GM19455 (cell line): ENCODE results near the gene RBM19.

ENCODE experiments used
- ATAC-seq: cut with Tn5 transposase; IDR thresholded peaks from one replicate; pipeline ENCODE4 v1.9.1; 2021; ENCODE audit not compliant: unreplicated experiment

The RBM19 gene

DNA sequence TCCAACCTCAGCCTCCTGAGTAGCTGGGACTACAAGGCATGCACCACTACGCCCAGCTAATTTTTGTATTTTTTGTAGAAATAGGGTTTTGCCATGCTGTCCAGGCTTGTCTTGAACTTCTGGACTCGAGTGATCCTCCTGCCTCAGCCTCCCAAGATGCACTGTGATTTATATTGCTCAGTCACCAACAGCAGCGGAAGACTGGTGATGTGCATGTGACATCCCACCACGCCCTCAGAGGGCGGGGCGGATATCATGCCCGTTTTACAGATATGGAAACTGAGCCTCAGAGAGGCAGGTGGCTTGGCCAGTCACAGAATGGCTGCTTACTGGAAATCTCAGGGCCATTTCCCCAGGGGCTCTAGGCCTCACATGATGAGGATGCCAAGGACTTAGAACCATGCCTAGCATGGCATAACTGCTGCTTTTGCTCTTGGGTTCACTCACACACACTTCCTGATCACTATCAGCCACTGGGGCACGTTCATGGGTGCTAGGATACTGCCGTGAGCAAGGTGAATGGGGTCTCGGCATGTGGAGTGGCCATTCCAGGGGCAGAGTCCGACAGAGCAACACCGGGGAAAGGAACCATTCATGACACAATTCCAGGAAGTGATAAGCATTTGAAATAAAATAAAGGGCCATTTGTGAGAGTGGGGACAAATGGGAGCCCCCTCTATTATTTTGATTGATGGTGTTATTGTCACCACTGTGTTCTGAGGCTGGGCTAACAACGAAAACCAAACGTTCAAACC is 31.9 kb downstream of the RBM19 start:
- ATAC-seq: no peak

DNA sequence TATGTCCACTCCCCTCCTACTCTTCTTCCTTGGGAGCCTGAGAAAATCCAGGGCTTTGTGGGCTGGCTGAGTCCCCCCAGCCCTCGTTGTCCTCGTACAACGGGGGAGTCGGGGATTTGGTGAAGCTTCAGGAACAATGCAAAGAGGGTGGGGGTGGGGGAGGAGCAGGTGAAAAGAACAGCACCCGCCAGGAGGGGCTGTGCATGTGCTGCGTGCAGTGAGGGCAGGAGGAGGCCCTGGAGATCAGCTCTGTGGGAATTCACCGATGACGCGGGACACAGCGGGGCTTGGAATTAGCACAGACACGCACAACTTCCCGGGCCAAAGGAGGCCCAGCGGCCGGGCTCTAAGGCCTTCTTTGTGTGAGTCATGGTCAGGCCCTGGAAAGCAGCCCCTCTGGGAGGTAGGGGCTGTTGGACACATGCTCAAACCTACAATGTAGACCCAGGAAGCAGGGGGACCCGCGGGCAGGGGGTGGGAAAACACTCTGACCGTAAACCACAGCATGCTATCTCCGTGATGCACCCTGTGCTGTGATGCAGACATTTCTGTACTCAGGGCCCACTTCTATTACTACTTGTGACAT is 32.8 kb downstream of the RBM19 start:
- no peak for ATAC-seq

DNA sequence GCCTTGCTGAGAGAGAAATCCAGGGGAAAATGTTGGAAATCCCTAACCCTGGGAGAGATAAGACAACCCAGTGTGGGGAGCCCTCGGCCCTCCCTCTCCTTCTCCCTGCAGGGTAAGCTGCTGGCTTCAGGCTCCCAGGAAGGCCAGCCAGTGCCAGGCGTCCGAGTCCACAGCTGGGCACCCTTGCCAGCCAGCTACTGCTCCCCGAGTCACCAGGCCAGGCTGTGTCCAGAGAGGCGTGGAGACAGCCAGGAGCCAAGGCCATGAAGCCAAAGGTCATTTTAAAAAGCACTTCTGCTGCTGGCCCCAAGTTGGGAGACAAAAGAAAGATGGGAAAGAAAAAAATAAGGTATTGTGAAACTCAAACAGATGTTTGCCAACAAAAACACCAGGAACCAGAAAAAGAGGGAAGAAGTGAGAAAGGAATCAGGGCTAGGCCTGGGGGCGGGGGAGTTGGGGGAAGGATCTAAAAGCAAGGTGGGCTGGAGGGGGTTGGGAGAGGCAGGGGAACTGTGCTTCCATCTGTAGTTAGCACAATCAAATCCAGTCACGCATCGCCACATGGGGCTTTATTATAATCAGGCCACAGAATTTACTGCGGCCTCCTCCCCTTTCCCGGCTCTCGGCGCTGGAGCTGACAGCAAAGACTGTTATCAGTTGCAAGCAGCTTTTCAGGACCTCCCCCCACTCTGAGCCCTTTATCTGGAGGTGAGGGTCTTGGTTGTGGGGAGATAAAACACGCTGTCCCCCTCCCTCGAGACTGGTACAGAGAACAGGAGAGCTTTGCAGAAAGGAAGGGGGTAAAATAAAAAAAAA is 33.5 kb downstream of the RBM19 start:
- no peak for ATAC-seq

DNA sequence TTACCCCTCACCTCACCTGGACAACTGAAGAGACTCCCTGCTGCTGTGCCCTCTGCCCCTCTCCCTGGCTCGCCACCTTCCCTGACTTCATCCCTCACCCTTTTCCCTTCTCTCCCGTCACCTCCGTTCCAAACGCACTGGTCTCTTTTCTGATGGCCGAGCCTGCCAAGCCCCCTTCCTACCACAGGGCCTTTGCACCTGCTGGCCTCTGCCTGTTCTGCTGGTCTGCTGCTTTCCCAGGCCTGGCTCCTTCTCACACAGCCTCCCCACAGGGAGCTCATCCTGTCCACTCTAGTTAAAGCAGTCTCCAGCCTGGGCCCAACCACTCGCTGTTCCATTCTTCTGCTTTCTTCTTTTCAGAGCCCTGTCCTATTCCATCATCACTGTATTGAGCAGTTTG is 34.6 kb downstream of the RBM19 start:
- no peak for ATAC-seq

DNA sequence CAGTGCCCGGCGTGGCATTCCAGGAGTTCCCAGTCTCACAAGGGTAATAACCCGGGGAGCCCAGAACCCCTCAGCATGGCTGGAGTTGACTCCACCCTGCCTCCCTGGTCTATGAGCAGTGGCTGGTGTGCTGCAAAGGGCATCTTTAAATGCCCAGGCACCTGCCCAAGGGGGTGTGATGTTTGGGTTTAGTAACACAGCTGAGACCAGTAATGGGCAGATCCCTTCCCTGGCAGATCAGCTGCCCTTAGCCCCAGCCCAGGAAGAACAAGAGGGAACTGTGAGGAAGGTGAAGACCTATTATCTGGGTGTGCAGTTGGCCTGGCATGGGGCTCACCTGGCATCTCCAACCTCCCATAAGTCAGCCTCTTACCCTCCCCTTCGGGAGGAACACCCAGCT is 35.9 kb downstream of the RBM19 start:
- ATAC-seq: no peak

DNA sequence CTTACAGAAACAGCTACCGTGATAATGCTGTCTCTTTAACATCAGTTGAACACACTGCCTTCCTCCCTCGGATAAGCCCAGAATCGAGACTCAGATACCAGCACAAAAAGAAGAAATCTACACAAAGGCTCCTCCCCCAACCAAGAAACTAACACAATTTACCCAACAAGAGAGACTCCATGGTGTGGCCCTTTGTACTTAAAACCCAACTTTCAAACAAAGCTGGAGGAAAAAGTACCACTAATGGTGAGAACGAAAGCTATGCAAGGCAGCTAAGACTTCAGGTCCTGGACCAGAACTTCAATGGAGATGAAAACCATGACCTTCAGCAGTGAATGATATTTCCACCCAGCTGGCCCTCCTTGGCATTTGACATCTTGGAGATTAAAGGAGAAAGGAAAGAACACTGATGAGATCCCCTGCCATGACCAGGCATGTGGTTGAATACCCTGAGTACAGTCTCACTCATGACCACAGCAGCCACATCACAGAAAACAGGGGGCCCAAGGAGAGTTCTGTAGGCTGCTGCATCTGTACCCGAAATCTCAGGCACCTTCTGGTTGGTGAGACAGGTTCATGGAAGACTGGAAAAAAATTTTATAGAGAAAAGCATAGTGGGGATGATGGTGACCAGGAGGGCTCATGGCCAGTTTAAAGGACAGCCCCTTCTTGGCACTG is 36.7 kb downstream of the RBM19 start:
- ATAC-seq: no peak

DNA sequence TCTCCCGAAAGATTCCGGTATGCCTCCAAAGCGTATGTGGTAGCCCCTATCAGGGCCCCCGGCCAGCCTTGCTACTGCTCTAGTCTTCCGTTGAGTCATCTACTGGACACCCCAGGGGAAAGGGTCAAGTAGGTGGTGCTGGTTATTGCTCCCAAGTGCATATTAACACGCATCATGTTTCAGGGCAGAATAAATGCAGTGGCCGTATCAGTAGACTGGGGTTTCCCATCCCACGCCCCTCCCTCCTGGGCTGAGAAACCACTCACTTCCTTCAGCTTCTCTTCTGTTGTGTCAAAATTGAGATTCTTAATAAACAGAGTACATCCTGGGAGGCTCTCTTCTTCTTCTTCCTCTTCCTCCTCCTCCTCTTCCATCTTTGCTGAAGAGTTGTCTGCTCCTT is 39.3 kb downstream of the RBM19 start:
- ATAC-seq: no peak

DNA sequence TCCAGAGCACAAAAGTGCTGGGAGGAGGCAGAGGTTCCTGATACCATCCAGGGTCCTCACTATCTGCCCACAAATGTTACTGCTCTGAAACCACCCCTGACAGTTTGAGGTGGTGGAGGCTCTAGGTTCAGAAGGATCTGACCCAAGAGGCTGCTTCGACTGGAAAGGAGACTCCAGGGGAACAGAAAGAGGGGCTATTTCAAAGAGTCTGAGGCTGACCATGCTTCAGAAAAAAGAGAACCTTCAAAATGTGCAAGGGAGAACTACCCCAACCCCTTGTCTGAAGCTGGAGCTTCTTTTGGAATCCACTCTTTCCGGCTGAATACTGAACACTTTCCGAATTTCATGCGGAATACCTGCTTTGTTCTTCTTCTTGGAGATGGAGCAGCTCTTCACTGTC is 41.8 kb downstream of the RBM19 start:
- ATAC-seq: no peak

DNA sequence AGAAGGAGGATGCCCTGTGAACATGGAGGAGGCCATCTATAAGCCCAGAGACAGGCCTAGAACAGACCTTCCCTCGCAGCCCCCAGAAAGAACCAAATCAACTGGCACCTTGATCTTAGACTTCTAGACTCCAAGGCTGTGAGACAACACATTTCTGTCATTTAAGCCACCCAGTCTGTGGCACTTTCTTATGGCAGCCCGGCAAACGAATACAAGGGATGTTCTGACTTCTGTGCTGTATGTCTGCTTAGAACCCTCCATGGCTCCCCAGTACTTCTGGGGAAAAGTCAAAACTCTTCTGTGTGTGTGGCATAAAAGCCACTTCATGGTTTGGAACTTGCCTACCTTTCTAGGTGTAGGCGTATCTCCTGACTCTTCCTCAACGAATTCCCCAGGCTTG is 42.9 kb downstream of the RBM19 start:
- ATAC-seq: no peak

DNA sequence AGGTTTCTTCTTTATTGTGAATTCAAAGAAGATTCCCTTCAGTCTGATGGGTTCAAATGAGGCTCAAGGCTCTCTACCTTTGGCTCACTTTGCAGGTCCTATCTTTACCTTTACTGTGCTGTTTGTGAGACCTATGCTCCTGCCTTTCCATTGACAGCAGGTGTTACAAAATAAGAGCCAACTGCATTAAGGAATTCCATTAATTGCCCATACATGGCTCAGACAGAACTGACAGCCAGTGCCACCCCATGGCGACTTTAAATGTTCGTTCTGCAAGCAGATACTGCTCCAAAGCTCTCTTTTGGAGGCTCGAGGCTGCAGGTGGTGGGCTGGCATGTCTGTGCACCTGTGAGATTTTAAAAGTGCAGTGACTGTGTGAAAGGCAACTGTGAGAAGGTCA is 44.7 kb downstream of the RBM19 start:
- no peak for ATAC-seq

DNA sequence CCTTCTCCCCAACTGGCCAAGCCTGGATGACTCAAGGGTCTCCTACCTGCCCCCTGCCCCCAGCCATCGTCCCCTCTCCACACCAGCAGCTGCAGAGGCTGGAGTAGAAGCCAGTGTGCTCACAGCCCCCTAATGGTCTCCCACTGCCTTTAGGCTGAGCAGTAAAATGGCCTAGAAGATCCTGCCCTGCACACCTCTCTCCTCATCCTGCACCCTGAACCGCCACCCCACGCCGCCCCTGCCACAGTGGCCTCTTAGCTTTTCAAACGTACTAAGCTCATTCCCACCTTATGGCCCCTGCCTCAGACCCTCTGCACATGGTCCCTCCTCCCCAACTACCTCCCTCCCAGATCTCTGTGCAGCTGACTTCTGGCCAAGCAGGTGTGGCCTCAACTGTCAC is 46.3 kb downstream of the RBM19 start:
- ATAC-seq: no peak

DNA sequence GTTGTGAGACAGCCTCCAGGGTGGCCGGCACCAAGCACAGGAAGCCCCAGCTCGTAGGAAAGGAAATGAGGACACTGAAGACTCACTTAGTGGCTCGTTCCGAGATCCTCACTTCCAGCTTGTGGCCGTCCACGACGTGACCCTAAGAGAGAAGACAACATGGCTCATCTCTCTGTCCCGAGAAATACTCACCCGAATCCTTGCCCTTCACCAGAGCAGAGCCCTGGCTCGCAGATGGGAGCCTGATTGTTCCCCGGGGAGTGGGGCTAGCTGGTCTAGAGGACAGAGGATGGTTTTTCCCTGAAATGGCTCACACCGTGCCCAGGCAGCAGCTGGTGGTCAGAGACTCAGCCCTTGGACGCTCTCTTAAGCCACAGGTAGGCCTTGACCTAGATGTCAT is 47.8 kb downstream of the RBM19 start:
- no peak for ATAC-seq

DNA sequence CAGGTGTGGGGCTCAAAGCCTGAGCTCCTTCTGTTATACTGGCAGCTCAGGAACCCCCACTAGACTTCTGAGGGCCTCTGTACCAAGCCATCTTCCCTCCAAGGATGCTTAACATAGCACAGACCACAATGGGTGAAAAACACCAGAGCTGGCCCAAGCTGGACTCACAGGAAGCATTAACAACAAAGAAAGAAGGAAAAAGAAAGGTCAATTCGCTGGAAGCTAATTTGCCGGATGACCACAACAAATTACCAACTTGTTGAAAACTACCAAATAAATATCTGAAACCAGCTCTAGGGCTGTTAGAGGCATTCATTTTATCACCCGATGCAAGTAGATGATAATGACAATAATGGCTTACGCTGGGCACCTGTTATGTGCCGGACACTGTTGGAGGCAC is 48.7 kb downstream of the RBM19 start:
- ATAC-seq: no peak

DNA sequence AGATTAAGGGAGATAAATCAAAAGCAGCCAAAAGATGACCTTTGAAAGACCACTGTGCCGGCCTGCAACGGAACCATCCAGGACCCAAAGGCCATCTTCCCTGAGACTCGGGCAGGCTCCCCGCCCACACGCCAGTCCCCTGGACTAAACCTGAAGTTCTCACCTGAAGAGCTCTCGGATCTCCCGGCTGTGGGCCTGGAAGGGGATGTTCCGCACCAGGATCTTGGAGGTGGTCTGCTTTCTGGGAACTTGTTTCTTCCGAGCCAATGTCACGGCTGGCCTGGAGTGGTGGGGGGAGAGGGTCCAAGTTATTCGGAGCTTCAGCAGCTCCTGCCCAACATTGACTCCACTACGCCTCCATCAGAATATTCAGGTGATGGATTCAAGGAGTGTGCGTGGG is 51.3 kb downstream of the RBM19 start:
- no peak for ATAC-seq

DNA sequence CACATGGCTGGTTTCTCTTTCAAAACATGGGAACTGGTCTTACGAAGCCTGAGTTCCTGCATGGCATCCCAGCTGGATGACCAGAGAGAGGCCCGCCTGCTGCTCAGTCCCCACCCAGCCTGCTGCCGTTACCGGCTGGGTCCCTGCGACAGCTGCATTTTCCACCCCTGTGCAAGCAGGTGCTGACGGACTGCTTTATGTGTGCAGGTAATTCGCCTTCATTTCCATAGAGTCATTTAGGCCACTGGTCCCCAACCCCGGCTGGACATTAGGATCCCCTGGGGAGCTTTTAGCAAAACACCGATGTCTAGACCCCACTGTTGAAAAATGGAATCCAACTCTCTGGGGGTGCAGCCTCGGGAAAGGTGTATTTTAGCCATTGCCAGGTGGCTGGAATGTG is 51.9 kb downstream of the RBM19 start:
- ATAC-seq: no peak

DNA sequence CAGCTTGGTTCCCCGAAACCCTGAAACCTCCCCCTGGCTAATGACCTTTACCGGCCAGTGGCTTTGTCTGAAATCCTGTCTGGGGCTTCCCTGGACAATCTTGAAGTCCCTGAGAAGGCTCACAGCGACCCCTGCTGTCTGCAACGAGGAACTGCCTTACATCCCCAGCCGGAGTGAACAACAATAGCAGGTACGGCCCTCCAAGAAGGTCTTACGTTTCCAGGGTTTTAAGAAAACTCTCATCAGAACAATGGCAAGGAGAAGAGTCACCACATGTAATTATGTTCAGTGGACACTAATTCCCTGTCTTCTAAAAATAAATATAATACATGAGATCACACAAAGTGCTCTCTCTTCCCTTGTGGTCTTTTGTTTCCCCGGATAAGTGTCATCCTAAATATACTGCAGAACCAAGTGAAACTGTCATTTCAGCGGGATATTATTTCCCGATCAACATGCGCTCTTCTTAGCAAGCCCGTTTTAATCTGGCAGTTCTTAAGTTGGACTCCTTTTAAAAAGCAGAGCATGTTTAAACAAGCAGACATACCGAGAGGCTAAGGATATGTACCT is 53.3 kb downstream of the RBM19 start:
- ATAC-seq: peak; percentile 57

DNA sequence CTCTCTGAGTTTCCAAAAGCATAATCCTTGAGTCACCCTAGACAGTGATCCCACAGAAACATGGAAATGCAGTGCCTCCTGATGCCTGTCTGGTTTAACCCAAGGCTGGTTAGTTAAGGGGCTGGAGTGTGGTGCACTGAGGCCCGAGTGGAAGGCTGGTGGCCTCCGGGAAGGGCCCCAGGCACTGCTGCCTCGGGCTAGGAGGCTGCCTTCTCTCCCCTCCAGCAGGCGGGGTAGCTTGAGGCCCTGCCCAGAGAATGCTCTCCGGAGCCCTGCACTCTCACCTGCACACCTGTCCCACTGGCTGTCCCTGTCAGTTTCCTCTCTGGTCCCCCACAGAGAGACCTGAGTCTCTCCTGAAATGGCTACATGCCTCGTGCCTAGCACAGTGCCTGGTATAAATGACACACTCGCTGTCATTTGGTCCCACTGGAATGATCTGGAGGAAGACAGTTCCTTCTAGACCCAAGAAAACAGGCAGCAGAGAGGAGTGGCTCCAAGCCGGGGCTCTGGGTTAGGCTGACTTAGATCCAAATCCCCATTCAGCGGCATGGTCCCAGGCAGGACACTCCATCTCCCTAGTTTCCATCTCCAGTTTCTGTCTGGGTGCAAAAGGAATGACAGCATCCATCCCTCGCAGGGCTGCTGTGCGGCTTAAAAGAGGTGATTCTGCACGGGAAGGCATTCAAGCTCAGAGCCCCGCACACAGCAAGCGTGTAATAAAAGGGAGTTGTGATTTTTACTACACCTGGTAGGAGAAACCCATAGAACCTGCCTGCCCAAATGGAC is 54.0 kb downstream of the RBM19 start:
- ATAC-seq: no peak

DNA sequence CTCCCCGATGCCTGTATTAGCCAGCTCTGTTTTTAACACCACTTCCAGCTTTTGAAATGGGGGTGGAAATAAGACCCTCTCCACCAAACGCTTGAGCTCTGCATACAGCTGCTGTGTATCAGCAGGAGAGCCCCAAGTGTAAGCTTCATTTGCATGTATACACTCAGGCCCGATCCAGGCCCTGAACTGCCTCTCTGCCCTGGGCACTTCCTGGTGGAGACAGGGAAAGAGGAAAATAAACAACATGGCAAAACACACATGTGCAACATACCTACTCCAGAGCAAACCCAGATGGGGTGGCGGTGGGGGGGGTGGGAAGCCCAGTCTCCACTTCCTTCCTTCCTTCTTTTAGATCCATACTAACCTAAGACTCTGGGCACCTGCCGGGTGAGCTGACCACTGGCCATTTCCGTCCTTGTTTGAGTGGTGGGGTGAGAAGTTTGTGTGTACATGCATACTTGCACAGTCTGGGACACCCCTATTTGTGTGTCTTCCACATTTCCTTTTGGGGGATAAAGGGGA is 55.3 kb downstream of the RBM19 start:
- ATAC-seq: no peak

DNA sequence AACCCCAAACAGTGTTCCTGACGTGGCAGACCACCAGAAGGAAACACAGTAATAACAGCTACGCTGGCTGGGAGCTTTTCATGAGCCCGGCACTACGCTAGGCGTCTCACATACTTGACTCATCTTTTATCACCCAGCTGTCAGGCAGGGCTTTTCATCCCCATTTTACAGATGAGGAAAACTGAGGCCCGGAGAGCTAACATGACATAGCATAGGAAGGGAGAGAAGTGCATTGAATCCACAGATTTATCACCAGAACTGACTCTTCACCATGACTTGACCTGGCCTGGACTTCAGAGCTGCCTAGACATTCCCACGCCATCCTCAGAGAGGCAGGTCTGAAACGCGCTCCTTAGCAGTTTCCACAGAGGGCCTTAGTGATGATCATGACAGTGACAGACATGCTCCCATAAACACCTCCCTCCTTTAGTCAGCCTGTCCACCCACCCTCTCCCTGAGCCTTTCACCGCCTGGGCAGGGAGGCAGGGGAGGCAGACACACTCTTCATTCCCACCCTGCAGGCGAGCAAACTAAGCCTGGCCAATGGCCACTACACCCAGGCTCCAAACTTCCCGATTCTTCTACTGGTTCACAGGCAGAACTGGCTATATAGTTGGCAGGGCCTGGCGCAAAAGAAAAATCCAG is 56.2 kb downstream of the RBM19 start:
- no peak for ATAC-seq

DNA sequence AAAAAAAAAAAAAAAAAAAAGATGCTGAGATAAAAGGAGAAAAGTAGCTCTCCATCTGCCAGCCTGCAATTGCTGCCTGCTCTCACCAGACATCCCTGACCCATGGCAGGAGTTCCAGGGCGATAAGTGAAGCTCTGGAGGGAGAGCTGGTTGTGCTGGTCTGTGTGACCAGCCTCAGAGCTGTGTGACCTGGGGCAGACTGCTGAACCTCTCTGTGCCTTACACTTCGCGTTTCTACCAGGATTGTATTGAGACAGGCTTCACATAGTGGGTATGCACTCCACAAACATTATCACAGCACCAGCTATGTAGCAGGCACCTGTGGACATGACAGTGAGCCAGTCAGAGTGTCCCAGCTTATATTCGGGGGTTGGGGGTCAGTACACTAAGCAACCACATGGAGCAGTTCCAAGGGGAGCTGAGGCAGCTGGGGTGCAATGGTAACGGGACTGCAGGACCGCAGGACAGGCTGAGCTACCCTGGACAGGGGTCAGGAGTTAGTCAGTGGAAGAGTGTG is 57.5 kb downstream of the RBM19 start:
- no peak for ATAC-seq
